HCT116 (cell line): Measurements from ENCODE around the gene RPLP1. TPM values are rescaled to one million over a fixed set of nuclear protein-coding genes. Genes with fewer than 3 reads are reported as not detected.

ENCODE experiments used
- ATAC-seq: fragments of 200-7000 bp; cut with Tn5 transposase; 2 replicates; pipeline ENCODE4 v1.9.1; 2020; ENCODE audit warnings: mild to moderate bottlenecking, moderate library complexity
- BruUV-seq: library from RNA; stranded (reverse); fragments of 400-500 nt; replicated peaks from 2 replicates; lab custom pipeline; 2021; lab: Mats Ljungman, UMichigan
- CTCF ChIA-PET: fragments of 300-600 bp; sonication (Branson Sonifier 250); formaldehyde crosslinking; loops from one replicate; lab custom pipeline; 2021; ENCODE audit warnings: antibody characterized with exemption; lab: Charles Lee
- POLR2A ChIA-PET: fragments of 300-600, 350-600 bp; sonication (Branson Sonifier 250); formaldehyde crosslinking; loops from one replicate; lab custom pipeline; 2021; ENCODE audit warnings: antibody characterized with exemption; lab: Charles Lee
- RAD21 ChIA-PET, 2 experiments: fragments of 300-600 bp; sonication (Branson Sonifier 250); formaldehyde crosslinking; loops; one replicate each; lab custom pipeline; 2023; ENCODE audit warnings: low total read pairs in 2 of 2; ENCODE audit not compliant: uncharacterized antibody in 2 of 2, unreplicated experiment in 2 of 2, low non-redundant PET in 1 of 2; lab: Charles Lee
- DNase-seq: peaks from one replicate; pipeline ENCODE4 v3.0.0-alpha.2; 2010; ENCODE audit warnings: low read depth, low spot score
- H2AFZ ChIP-seq: fragments of 200-600 bp; shearing (Covaris generic), sonication (generic); 2 replicates; pipeline ENCODE4 v1.6.1; 2017; ENCODE audit warnings: low read depth, mixed run types, mixed read lengths, antibody characterized with exemption, low read length; ENCODE audit not compliant: poor library complexity, severe bottlenecking
- H3K27ac ChIP-seq: 2 replicates; pipeline ENCODE4 v1.5.1; 2012; ENCODE audit warnings: low read depth, low read length
- H3K27me3 ChIP-seq: fragments of 200-600 bp; sonication (generic); 2 replicates; pipeline ENCODE4 v1.6.1; 2016; ENCODE audit warnings: mixed run types, low read length, mixed read lengths; ENCODE audit not compliant: insufficient read depth
- H3K36me3 ChIP-seq, 2 experiments: fragments of 200-500 bp in 1 of 2; fragments of 200-600 bp in 1 of 2; sonication (Bioruptor generic) in 1 of 2; sonication (generic) in 1 of 2; 2 replicates each; pipeline versions ENCODE4 v1.5.1 to v1.6.1; 2014 to 2016; ENCODE audit warnings: low read length in 2 of 2, inconsistent platforms in 1 of 2, mixed read lengths in 1 of 2, mixed run types in 1 of 2; ENCODE audit not compliant: insufficient read depth in 2 of 2, control insufficient read depth in 1 of 2
- H3K4me1 ChIP-seq, 2 experiments: fragments of 200-600 bp in 1 of 2; sonication (generic) in 1 of 2; 2 replicates each; pipeline versions ENCODE4 v1.5.1 to v1.6.1; 2012 to 2017; ENCODE audit warnings: low read length in 2 of 2, inconsistent platforms in 1 of 2, mild to moderate bottlenecking in 1 of 2, mixed read lengths in 1 of 2, mixed run types in 1 of 2, moderate library complexity in 1 of 2; ENCODE audit not compliant: insufficient read depth in 2 of 2, control insufficient read depth in 1 of 2
- H3K4me2 ChIP-seq: fragments of 200-600 bp; sonication (generic); 2 replicates; pipeline ENCODE4 v1.6.1; 2017; ENCODE audit warnings: mixed run types, low read length, mixed read lengths
- H3K4me3 ChIP-seq, 2 experiments: fragments of 200-600 bp in 1 of 2; sonication (generic) in 1 of 2; replicated peaks in 1 of 2; 2 replicates each; pipeline ENCODE4 v1.5.1; 2011 to 2016; ENCODE audit warnings: low read length in 2 of 2, control low read depth in 1 of 2, low read depth in 1 of 2, mild to moderate bottlenecking in 1 of 2, mixed read lengths in 1 of 2, mixed run types in 1 of 2
- H3K79me2 ChIP-seq: fragments of 200-600 bp; sonication (generic); 2 replicates; pipeline ENCODE4 v1.6.1; 2017; ENCODE audit warnings: mild to moderate bottlenecking, mixed run types, low read length, moderate library complexity, mixed read lengths; ENCODE audit not compliant: insufficient read depth
- H3K9ac ChIP-seq: fragments of 200-600 bp; sonication (generic); 2 replicates; pipeline ENCODE4 v1.6.1; 2016; ENCODE audit warnings: low read length, mixed read lengths
- H3K9me2 ChIP-seq: fragments of 200-600 bp; sonication (generic), shearing (Covaris generic); 2 replicates; pipeline ENCODE4 v1.6.1; 2017; ENCODE audit warnings: mixed run types, mild to moderate bottlenecking, moderate library complexity; ENCODE audit not compliant: insufficient read depth
- H3K9me3 ChIP-seq, 2 experiments: fragments of 200-500 bp in 1 of 2; fragments of 200-600 bp in 1 of 2; sonication (Bioruptor generic) in 1 of 2; sonication (generic) in 1 of 2; 2 replicates each; pipeline ENCODE4 v1.6.1; 2014 to 2017; ENCODE audit warnings: low read length in 2 of 2, mixed read lengths in 2 of 2, inconsistent platforms in 1 of 2, low read depth in 1 of 2, mild to moderate bottlenecking in 1 of 2, mixed run types in 1 of 2, moderate library complexity in 1 of 2; ENCODE audit not compliant: control insufficient read depth in 1 of 2, insufficient read depth in 1 of 2
- H4K20me1 ChIP-seq: fragments of 200-600 bp; sonication (generic), shearing (Covaris generic); 2 replicates; pipeline ENCODE4 v1.6.1; 2017; ENCODE audit warnings: mixed run types, mild to moderate bottlenecking, moderate library complexity; ENCODE audit not compliant: insufficient read depth
- ATF3 ChIP-seq: IDR thresholded peaks from 2 replicates; pipeline ENCODE4 v1.6.1; 2012
- CBX3 ChIP-seq: IDR thresholded peaks from 2 replicates; pipeline ENCODE4 v1.6.1; 2012; ENCODE audit warnings: low read depth
- CEBPB ChIP-seq: IDR thresholded peaks from 2 replicates; pipeline ENCODE4 v1.6.1; 2012; ENCODE audit warnings: low read depth
- CTCF ChIP-seq, 3 experiments: fragments of 200-600 bp in 1 of 3; sonication (generic) in 1 of 3; IDR thresholded peaks in 2 of 3; conservative IDR thresholded peaks in 1 of 3; 2 replicates each; pipeline ENCODE4 v1.5.1; 2012 to 2017; ENCODE audit warnings: low read depth in 2 of 3, low read length in 2 of 3, antibody characterized with exemption in 1 of 3, borderline replicate concordance in 1 of 3, control low read depth in 1 of 3, mild to moderate bottlenecking in 1 of 3, mixed read lengths in 1 of 3, mixed run types in 1 of 3, moderate library complexity in 1 of 3; ENCODE audit not compliant: insufficient read depth in 1 of 3
- EGR1 ChIP-seq: IDR thresholded peaks from 2 replicates; pipeline ENCODE4 v1.6.1; 2012; ENCODE audit warnings: low read depth
- ELF1 ChIP-seq: IDR thresholded peaks from 2 replicates; pipeline ENCODE4 v1.6.1; 2012; ENCODE audit warnings: low read depth, borderline replicate concordance
- EZH2 ChIP-seq: fragments of 200-600 bp; sonication (generic); IDR thresholded peaks from 2 replicates; pipeline ENCODE4 v1.6.1; 2017; ENCODE audit warnings: antibody characterized with exemption, mixed run types
- FOSL1 ChIP-seq: IDR thresholded peaks from 2 replicates; pipeline ENCODE4 v1.6.1; 2012; ENCODE audit warnings: low read depth
- JUND ChIP-seq: IDR thresholded peaks from 2 replicates; pipeline ENCODE4 v1.6.1; 2012
- MAX ChIP-seq: IDR thresholded peaks from 2 replicates; pipeline ENCODE4 v1.6.1; 2012
- POLR2AphosphoS5 ChIP-seq: IDR thresholded peaks from 2 replicates; pipeline ENCODE4 v1.6.1; 2011; ENCODE audit warnings: mild to moderate bottlenecking, low read depth, low read length, moderate library complexity
- RAD21 ChIP-seq: IDR thresholded peaks from 2 replicates; pipeline ENCODE4 v1.6.1; 2012; ENCODE audit warnings: low read depth, mild to moderate bottlenecking
- REST ChIP-seq: IDR thresholded peaks from 2 replicates; pipeline ENCODE4 v1.6.1; 2012; ENCODE audit warnings: low read depth
- SIN3A ChIP-seq: IDR thresholded peaks from 2 replicates; pipeline ENCODE4 v1.6.1; 2012; ENCODE audit warnings: low read depth
- SP1 ChIP-seq: IDR thresholded peaks from 2 replicates; pipeline ENCODE4 v1.6.1; 2012; ENCODE audit warnings: low read depth
- SRF ChIP-seq: IDR thresholded peaks from 2 replicates; pipeline ENCODE4 v1.6.1; 2012; ENCODE audit warnings: low read depth
- TCF7L2 ChIP-seq: IDR thresholded peaks from 2 replicates; pipeline ENCODE4 v1.7.0; 2011; ENCODE audit warnings: borderline replicate concordance, inconsistent platforms; ENCODE audit not compliant: insufficient read depth, insufficient read length; ENCODE audit errors: extremely low read depth
- YY1 ChIP-seq: IDR thresholded peaks from 2 replicates; pipeline ENCODE4 v1.6.1; 2011; ENCODE audit warnings: low read length, low read depth, moderate library complexity, mild to moderate bottlenecking; ENCODE audit not compliant: insufficient replicate concordance; ENCODE audit errors: extremely low read depth
- ZBTB33 ChIP-seq: IDR thresholded peaks from 2 replicates; pipeline ENCODE4 v1.6.1; 2011; ENCODE audit warnings: mild to moderate bottlenecking, low read length, moderate library complexity; ENCODE audit not compliant: insufficient replicate concordance; ENCODE audit errors: extremely low read depth
- ZNF274 ChIP-seq: fragments of 200-500 bp; sonication (Bioruptor generic); IDR thresholded peaks from 2 replicates; pipeline ENCODE4 v1.6.1; 2014; ENCODE audit warnings: mild to moderate bottlenecking, low read depth, low read length, inconsistent platforms
- intact Hi-C: fragments of 100-400 bp; cut with micrococcal nuclease; formaldehyde crosslinking; loops from 2 replicates; pipeline ENCODE4 v1.10.0; 2022
- total RNA-seq: library from RNA; stranded (reverse); gene quantifications from one replicate; pipeline ENCODE4 v1.2.1, GENCODE V29; 2021; ENCODE audit not compliant: unreplicated experiment

RPLP1 gene
- total RNA-seq, 1 experiment from 2014 or later: 3,138 TPM

- ATAC-seq: peak; percentile 88
- H3K4me3 ChIP-seq: no peak overlapping the region
- BruUV-seq: no TSS peak
- H3K36me3 ChIP-seq: no peaks in the 10 kb centered on the region
- H3K9me3 ChIP-seq: no peaks in the 10 kb centered on the region
- no peaks in the 10 kb centered on the region for H3K27me3 ChIP-seq
- no peaks in the 10 kb centered on the region for H3K4me1 ChIP-seq
- CTCF ChIA-PET: interaction anchor here (0.6 to 3.3 kb wide), 4 partner anchors 8 to 1012 kb away, joined by 3 to 19 read pairs (median 6); no protein-coding TSS in a partner anchor
- H3K27ac ChIP-seq: no peak overlapping the region
- H3K79me2 ChIP-seq: no peaks in the 10 kb centered on the region
- POLR2A ChIA-PET: no interaction called here
- H4K20me1 ChIP-seq: no peaks in the 10 kb centered on the region
- no peaks in the 10 kb centered on the region for H3K9me2 ChIP-seq
- RAD21 ChIA-PET: no interaction called here
- no peak overlapping the region for H2AFZ ChIP-seq
- intact Hi-C loops: loop anchor here (1.0 to 5.0 kb wide), 5 partner anchors 101 to 1011 kb away; no protein-coding TSS in a partner anchor
- H3K9ac ChIP-seq: no peak overlapping the region
- H3K4me2 ChIP-seq: no peak overlapping the region
- DNase-seq: peak; percentile 42
- TF ChIP-seq CBX3: no peak
- no peak for TF ChIP-seq REST
- peak; percentile 61 to 97 (median 83); a peak in 5 of 6 replicates for TF ChIP-seq CTCF (IDR thresholded peaks at IDR 0.05 in 2 of 3, conservative IDR thresholded peaks at IDR 0.05 in 1 of 3; ENCODE audit: borderline replicate concordance in 1 of 3, insufficient read depth in 1 of 3, low read depth in 2 of 3, low read length in 2 of 3)
- TF ChIP-seq MAX: no peak
- no peak for TF ChIP-seq EGR1
- TF ChIP-seq SRF: no peak
- TF ChIP-seq FOSL1: no peak
- TF ChIP-seq ELF1: no peak
- no peak for TF ChIP-seq TCF7L2
- TF ChIP-seq SP1: no peak
- peak; percentile 18 for TF ChIP-seq YY1
- peak; percentile 88 for TF ChIP-seq RAD21
- TF ChIP-seq ATF3: no peak
- no peak for TF ChIP-seq JUND
- no peak for TF ChIP-seq SIN3A
- no peak for TF ChIP-seq POLR2AphosphoS5
- no peak for TF ChIP-seq ZBTB33
- no peak for TF ChIP-seq CEBPB
- TF ChIP-seq ZNF274: no peak
- TF ChIP-seq EZH2: no peak
Observed at GRCh38 chr15:69475769-69476358, 23.2 kb downstream of the RPLP1 start.
